HepG2 (cell line): Measurements from ENCODE around the gene MMP24OS. TPM values are rescaled to one million over a fixed set of nuclear protein-coding genes. Genes with fewer than 3 reads are reported as not detected.

Experiments
- FOXA1 ChIP-seq, 2 experiments: fragments of 450-650 bp in 1 of 2; sonication (generic) in 1 of 2; formaldehyde crosslinking in 1 of 2; IDR thresholded peaks; 2 replicates each; pipeline versions ENCODE4 v1.4.0 to v1.6.1; 2016 to 2020; ENCODE audit warnings: missing genetic modification reagents in 1 of 2
- KMT2B ChIP-seq: IDR thresholded peaks from 2 replicates; pipeline ENCODE4 v1.6.1; 2016; ENCODE audit warnings: missing genetic modification reagents, missing compliant biosample characterization
- MYNN ChIP-seq: sonication (generic); formaldehyde crosslinking; IDR thresholded peaks from 2 replicates; pipeline ENCODE4 v1.4.0; 2020; ENCODE audit warnings: mild to moderate bottlenecking, low read depth, missing genetic modification reagents
- SALL1 ChIP-seq: sonication (generic); formaldehyde crosslinking; IDR thresholded peaks from 2 replicates; pipeline ENCODE4 v1.8.0; 2022; ENCODE audit warnings: mild to moderate bottlenecking, missing genetic modification reagents
- SRF ChIP-seq: IDR thresholded peaks from 2 replicates; pipeline ENCODE4 v1.6.1; 2011; ENCODE audit warnings: mild to moderate bottlenecking, low read depth, low read length, moderate library complexity
- ZNF432 ChIP-seq: sonication (generic); formaldehyde crosslinking; IDR thresholded peaks from 2 replicates; pipeline ENCODE4 v1.5.0; 2020; ENCODE audit warnings: missing genetic modification reagents, mild to moderate bottlenecking, borderline replicate concordance
- ZNF598 ChIP-seq: sonication (generic); formaldehyde crosslinking; IDR thresholded peaks from 2 replicates; pipeline ENCODE4 v1.5.1; 2020; ENCODE audit warnings: mild to moderate bottlenecking, missing genetic modification reagents, borderline replicate concordance
- polyA plus RNA-seq, 8 experiments: library from polyadenylated mRNA; depleted of rRNA in 3 of 8; stranded (reverse) in 7 of 8; unstranded in 1 of 8; fragments of >200 nt; fragmentation: Illumina TruSeq in 4 of 8; extraction: Trizol in 4 of 8; gene quantifications; 2 replicates each; pipeline versions ENCODE4 v1.2.1 to v1.2.3, GENCODE V29; 2011 to 2016; ENCODE audit warnings: low read depth in 4 of 8, missing spikeins in 1 of 8, mixed read lengths in 1 of 8; ENCODE audit not compliant: insufficient read depth in 1 of 8
- total RNA-seq, 5 experiments: library from RNA; depleted of rRNA; stranded (reverse); fragments of >200 nt; fragmentation: Illumina TruSeq; extraction: Trizol; gene quantifications; 2 replicates each; pipeline ENCODE4 v1.2.3, GENCODE V29; 2016; ENCODE audit warnings: low read depth in 1 of 5
- TF ChIP-seq, protein P1 (sequence below): IDR thresholded peaks from 2 replicates; pipeline ENCODE4 v1.6.1; 2012; ENCODE audit warnings: low read length, improper control_type of control experiment
- TF ChIP-seq, protein P2 (sequence below): sonication (generic); formaldehyde crosslinking; IDR thresholded peaks from 2 replicates; pipeline ENCODE4 v1.8.1; 2022; ENCODE audit warnings: low read depth, mild to moderate bottlenecking, missing genetic modification reagents
- TF ChIP-seq, protein P3 (sequence below), 2 experiments: sonication (generic) in 1 of 2; formaldehyde crosslinking in 1 of 2; IDR thresholded peaks; 2 replicates each; pipeline versions ENCODE4 v1.4.0 to v1.6.1; 2018 to 2020; ENCODE audit warnings: missing genetic modification reagents in 2 of 2, borderline replicate concordance in 1 of 2, low read depth in 1 of 2, mild to moderate bottlenecking in 1 of 2, missing biosample characterization in 1 of 2
- TF ChIP-seq, protein P4 (sequence below): sonication (generic); formaldehyde crosslinking; IDR thresholded peaks from 2 replicates; pipeline ENCODE4 v1.4.0; 2020; ENCODE audit warnings: missing genetic modification reagents, borderline replicate concordance
- TF ChIP-seq, protein P5 (sequence below): sonication (generic); formaldehyde crosslinking; IDR thresholded peaks from 2 replicates; pipeline ENCODE4 v1.5.0; 2020; ENCODE audit warnings: mild to moderate bottlenecking, missing genetic modification reagents, moderate library complexity
- TF ChIP-seq, protein P6 (sequence below): sonication (generic); formaldehyde crosslinking; IDR thresholded peaks from 2 replicates; pipeline ENCODE4 v1.5.0; 2020; ENCODE audit warnings: missing genetic modification reagents, mild to moderate bottlenecking, borderline replicate concordance

The MMP24OS gene
- total and polyA plus RNA-seq, 2 of the 13 experiments (the other 11 are each of a cell fraction or from before 2014, with no cell fraction given), result 6.0 to 8.5 TPM

DNA sequence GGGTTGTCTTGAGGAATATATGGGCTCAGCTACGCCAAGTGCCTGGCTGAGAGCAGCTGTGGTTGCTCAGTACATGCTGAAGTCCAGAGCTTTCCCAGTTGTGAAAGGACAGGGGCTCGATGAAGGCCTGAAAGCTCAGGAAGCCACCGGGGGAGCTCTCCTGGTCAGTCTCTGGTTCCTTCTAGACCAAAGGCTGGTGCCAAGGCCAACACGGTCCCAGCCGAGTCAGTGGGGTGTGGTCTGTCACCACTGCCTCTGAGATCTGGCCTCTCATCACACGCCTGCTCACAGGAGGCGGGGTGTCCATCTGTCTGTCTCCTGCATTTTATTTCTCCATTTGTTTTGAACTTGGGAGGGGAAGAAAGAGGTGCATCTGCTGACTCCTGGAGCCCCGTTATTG, 19.2 kb upstream of the MMP24OS start (continued):
- TF ChIP-seq, protein P1, sequence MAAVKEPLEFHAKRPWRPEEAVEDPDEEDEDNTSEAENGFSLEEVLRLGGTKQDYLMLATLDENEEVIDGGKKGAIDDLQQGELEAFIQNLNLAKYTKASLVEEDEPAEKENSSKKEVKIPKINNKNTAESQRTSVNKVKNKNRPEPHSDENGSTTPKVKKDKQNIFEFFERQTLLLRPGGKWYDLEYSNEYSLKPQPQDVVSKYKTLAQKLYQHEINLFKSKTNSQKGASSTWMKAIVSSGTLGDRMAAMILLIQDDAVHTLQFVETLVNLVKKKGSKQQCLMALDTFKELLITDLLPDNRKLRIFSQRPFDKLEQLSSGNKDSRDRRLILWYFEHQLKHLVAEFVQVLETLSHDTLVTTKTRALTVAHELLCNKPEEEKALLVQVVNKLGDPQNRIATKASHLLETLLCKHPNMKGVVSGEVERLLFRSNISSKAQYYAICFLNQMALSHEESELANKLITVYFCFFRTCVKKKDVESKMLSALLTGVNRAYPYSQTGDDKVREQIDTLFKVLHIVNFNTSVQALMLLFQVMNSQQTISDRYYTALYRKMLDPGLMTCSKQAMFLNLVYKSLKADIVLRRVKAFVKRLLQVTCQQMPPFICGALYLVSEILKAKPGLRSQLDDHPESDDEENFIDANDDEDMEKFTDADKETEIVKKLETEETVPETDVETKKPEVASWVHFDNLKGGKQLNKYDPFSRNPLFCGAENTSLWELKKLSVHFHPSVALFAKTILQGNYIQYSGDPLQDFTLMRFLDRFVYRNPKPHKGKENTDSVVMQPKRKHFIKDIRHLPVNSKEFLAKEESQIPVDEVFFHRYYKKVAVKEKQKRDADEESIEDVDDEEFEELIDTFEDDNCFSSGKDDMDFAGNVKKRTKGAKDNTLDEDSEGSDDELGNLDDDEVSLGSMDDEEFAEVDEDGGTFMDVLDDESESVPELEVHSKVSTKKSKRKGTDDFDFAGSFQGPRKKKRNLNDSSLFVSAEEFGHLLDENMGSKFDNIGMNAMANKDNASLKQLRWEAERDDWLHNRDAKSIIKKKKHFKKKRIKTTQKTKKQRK, result no peak
- TF ChIP-seq, protein P2, sequence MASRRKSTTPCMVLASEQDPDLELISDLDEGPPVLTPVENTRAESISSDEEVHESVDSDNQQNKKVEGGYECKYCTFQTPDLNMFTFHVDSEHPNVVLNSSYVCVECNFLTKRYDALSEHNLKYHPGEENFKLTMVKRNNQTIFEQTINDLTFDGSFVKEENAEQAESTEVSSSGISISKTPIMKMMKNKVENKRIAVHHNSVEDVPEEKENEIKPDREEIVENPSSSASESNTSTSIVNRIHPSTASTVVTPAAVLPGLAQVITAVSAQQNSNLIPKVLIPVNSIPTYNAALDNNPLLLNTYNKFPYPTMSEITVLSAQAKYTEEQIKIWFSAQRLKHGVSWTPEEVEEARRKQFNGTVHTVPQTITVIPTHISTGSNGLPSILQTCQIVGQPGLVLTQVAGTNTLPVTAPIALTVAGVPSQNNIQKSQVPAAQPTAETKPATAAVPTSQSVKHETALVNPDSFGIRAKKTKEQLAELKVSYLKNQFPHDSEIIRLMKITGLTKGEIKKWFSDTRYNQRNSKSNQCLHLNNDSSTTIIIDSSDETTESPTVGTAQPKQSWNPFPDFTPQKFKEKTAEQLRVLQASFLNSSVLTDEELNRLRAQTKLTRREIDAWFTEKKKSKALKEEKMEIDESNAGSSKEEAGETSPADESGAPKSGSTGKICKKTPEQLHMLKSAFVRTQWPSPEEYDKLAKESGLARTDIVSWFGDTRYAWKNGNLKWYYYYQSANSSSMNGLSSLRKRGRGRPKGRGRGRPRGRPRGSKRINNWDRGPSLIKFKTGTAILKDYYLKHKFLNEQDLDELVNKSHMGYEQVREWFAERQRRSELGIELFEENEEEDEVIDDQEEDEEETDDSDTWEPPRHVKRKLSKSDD (CRISPR knock-in tag), result peak; percentile 33; the same call in 1 of the 2 replicates
- no peak for TF ChIP-seq MYNN (CRISPR knock-in tag)
- TF ChIP-seq, protein P3, sequence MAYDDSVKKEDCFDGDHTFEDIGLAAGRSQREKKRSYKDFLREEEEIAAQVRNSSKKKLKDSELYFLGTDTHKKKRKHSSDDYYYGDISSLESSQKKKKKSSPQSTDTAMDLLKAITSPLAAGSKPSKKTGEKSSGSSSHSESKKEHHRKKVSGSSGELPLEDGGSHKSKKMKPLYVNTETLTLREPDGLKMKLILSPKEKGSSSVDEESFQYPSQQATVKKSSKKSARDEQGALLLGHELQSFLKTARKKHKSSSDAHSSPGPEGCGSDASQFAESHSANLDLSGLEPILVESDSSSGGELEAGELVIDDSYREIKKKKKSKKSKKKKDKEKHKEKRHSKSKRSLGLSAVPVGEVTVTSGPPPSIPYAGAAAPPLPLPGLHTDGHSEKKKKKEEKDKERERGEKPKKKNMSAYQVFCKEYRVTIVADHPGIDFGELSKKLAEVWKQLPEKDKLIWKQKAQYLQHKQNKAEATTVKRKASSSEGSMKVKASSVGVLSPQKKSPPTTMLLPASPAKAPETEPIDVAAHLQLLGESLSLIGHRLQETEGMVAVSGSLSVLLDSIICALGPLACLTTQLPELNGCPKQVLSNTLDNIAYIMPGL (CRISPR knock-in tag; IDR thresholded peaks at IDR 0.05; ENCODE audit: borderline replicate concordance in 1 of 2, low read depth in 1 of 2), result no peak
- 0 out of 2 replicates have a peak, but pooled peaks have one; percentile 78 for TF ChIP-seq ZNF598
- TF ChIP-seq, protein P4, sequence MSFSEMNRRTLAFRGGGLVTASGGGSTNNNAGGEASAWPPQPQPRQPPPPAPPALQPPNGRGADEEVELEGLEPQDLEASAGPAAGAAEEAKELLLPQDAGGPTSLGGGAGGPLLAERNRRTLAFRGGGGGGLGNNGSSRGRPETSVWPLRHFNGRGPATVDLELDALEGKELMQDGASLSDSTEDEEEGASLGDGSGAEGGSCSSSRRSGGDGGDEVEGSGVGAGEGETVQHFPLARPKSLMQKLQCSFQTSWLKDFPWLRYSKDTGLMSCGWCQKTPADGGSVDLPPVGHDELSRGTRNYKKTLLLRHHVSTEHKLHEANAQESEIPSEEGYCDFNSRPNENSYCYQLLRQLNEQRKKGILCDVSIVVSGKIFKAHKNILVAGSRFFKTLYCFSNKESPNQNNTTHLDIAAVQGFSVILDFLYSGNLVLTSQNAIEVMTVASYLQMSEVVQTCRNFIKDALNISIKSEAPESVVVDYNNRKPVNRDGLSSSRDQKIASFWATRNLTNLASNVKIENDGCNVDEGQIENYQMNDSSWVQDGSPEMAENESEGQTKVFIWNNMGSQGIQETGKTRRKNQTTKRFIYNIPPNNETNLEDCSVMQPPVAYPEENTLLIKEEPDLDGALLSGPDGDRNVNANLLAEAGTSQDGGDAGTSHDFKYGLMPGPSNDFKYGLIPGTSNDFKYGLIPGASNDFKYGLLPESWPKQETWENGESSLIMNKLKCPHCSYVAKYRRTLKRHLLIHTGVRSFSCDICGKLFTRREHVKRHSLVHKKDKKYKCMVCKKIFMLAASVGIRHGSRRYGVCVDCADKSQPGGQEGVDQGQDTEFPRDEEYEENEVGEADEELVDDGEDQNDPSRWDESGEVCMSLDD (CRISPR knock-in tag), result no peak
- TF ChIP-seq FOXA1 (IDR thresholded peaks at IDR 0.05), result no peak
- TF ChIP-seq FOXA1 (CRISPR knock-in tag; IDR thresholded peaks at IDR 0.05), result no peak
- TF ChIP-seq, protein P5, sequence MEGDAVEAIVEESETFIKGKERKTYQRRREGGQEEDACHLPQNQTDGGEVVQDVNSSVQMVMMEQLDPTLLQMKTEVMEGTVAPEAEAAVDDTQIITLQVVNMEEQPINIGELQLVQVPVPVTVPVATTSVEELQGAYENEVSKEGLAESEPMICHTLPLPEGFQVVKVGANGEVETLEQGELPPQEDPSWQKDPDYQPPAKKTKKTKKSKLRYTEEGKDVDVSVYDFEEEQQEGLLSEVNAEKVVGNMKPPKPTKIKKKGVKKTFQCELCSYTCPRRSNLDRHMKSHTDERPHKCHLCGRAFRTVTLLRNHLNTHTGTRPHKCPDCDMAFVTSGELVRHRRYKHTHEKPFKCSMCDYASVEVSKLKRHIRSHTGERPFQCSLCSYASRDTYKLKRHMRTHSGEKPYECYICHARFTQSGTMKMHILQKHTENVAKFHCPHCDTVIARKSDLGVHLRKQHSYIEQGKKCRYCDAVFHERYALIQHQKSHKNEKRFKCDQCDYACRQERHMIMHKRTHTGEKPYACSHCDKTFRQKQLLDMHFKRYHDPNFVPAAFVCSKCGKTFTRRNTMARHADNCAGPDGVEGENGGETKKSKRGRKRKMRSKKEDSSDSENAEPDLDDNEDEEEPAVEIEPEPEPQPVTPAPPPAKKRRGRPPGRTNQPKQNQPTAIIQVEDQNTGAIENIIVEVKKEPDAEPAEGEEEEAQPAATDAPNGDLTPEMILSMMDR, result 0 out of 2 replicates have a peak, but pooled peaks have one; percentile 8
- TF ChIP-seq KMT2B (CRISPR knock-in tag), result no peak
- 0 out of 2 replicates have a peak, but pooled peaks have one; percentile 9 for TF ChIP-seq SALL1 (CRISPR knock-in tag)
- TF ChIP-seq ZNF432, result no peak
- TF ChIP-seq SRF, result no peak
- TF ChIP-seq, protein P6, sequence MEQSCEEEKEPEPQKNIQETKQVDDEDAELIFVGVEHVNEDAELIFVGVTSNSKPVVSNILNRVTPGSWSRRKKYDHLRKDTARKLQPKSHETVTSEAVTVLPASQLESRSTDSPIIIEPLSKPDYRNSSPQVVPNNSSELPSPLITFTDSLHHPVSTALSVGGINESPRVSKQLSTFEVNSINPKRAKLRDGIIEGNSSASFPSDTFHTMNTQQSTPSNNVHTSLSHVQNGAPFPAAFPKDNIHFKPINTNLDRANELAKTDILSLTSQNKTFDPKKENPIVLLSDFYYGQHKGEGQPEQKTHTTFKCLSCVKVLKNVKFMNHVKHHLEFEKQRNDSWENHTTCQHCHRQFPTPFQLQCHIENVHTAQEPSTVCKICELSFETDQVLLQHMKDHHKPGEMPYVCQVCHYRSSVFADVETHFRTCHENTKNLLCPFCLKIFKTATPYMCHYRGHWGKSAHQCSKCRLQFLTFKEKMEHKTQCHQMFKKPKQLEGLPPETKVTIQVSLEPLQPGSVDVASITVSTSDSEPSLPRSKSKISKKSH (CRISPR knock-in tag), result no peak
